ENCODE data around the gene POTEJ.
"Not testable (repeated sequence)": the region's sequence is repeated elsewhere in the genome, so short reads cannot be mapped to it uniquely, and the experiment has no call there.

The POTEJ gene

DNA sequence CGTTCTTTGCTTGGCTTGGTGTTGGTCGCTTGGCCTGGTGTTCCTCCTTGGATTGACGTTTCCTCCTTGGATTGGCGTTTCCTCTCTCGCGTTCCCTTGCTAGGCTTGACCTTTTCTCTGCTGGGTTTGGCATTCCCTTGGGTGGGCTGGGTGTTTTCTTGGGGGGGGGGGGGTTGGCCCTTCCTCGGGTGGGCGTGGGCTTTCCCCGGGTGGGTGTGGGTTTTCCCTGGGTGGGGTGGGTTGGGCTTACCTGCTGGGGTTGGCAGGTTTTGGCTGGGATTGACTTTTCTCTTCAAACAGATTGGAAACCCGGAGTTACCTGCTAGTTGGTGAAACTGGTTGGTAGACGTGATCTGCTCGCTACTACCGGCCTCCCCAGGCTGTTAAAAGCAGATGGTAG lies at the start of gene POTEJ:
Gene POTEJ (plus strand): TSS at position 301 of the 400 bp plus-strand sequence. CDS start 93 bp downstream, at position 394.
- DNase-seq: not testable (repeated sequence)

DNA sequence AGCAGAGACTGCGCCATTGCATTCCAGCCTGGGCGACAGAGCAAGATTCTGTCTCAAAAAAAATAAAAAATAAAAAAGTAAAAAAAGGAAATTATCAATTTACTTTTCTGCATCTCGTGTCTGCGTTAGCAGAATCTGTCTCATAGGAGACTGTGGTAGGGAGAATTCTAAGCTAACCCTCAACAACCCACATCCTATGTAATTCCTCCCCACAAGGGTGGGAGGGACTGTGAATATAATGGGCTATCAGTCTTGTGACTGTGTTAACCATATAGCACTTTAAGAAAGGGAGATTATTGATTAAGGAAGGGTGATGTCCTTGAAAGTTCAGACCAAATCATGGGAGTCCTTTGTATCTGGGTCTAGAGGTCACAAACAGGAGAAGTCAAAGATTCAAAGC lies 45.1 kb upstream of the POTEJ start:
- not testable (repeated sequence) for DNase-seq

DNA sequence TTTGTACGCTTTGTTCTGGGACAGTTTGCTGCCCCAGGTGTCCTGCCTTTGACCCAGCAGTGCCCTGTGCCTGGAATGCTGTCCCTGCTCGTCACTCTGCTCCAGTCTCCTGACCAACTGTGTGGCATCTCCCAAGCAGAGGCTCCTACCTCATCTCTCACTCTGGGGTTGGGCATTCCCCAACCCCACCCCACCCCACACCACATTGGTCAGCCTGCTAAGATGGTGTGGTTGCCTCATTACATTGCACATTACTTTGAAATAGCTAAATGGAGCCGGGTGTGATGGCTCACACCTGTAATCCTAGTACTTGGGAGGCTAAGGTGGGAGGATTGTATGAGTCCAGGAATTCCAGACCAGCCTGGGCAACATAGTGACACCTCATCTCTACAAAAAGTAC lies 39.3 kb upstream of the POTEJ start:
- DNase-seq: not testable (repeated sequence)

DNA sequence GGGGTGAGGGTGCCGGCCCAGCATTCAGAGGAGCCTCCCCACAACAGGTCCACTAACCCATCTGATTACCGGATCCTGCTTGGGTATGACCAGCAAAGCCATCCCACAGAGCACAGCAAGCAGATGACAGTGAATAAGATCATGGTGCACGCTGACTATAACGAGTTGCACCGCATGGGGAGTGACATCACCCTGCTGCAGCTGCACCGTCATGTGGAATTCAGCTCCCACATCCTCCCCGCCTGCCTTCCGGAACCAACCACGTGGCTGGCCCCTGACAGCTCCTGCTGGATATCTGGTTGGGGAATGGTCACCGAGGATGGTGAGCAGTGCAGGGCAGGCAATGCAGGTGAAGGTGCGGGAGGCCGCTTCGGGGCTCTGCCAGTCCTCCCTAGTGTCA lies 37.0 kb upstream of the POTEJ start:
- not testable (repeated sequence) for DNase-seq

- not testable (repeated sequence) for DNase-seq
These were observed 34.9 kb upstream of the POTEJ start for GRCh38 chr2:130576209-130576784.

DNA sequence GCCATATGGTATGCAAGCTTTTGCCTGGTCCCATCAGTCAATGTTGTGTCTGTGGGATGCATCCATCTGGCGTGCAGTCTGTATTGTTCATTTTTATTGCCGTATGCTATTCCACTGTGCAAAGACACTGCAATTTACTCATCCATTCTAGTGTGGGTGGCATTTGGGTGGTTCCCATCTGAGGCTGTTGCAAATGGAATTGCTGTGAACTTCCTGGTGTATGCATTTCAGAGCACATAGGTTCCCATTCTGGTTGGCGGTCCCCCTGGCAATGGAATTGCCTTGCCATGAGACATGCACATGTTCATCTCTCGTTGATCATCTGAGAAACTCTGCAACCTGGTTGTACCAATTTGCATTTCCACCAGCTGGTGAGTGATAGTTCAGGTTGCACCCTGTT lies 33.7 kb upstream of the POTEJ start:
- DNase-seq: not testable (repeated sequence)

DNA sequence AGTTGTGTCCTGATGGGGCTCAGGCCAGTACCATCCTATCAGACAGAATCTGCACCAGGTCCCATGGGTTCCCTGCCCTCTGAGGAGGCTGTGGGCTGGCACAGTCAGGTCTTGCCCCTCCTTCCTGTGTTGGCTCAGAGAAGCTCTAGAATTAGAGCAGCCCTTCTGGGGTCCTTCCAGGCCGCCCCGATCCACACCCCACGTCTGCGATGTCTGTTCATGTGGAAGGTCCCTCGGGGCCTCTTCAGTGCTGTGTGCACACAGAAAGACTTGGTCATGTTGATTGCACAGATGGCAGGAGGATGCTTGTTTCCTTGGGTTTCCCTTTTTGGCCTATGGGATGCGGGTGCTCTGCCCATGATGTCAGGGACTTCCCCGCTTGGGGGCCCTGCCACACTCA lies 32.1 kb upstream of the POTEJ start:
- DNase-seq: not testable (repeated sequence)

GRCh38 chr2:130581491-130581890 lies 29.7 kb upstream of the POTEJ start:
- DNase-seq: not testable (repeated sequence)

DNA sequence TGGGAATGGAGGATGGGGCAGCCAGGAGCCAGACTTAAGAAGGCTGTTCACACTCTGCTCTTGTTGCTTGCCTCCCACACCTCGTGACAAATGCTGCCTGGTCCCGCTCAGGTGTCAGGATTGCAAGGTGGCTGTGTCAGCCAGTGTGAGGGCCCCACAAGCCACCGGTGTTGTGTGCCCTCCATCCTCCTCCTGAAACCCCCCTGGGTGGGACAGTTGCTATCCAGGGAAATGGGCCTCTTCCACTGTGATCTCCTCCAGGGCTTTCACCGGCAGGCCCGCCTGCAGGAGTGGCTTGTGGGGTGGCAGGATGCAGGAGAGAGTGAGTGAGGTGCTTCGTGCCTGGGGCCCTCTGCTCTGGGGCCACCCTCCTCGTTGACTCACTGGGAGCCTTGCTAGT lies 28.3 kb upstream of the POTEJ start:
- DNase-seq: not testable (repeated sequence)

- DNase-seq: not testable (repeated sequence)
These were observed 27.7 kb upstream of the POTEJ start for GRCh38 chr2:130583582-130583981.

- DNase-seq: not testable (repeated sequence)
These were observed 26.5 kb upstream of the POTEJ start for GRCh38 chr2:130584726-130585125.

DNA sequence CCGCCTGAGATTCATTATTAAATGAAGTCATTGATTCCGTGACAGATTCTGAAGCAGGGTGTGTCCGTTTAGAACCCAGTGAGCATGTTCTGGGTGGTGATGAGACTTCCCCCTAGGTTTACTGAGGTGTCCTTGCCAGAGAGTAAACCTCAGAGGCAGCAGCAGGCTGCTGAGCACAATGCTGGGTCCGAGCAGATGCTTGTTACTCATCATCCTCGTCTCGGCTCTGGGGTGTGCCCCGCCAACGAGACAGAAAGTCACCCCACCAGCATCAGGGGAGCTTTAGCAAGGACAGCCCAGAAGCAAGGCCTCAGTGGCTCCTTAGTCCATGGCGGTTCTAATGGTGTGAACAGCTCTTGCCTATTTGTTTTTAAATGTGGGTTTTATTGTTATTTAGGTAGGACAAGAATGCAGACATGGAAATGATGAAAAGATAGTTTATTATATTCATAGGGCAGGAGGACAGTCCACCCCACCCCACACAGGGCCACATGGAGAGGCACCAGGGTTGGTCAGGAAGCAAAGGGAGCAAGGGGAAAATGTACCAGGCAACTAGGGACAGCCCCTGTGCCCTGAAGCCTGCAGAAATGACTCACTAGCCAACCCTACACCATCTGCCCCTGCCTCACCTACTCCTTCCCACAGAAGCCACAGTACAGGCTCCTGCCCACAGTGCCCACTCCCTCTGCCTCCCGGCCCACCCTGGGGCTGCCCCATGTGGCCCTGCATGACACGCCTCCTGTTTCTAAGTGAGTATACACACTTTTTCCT lies 22.4 kb upstream of the POTEJ start:
- peak; percentile 46 for DNase-seq

DNA sequence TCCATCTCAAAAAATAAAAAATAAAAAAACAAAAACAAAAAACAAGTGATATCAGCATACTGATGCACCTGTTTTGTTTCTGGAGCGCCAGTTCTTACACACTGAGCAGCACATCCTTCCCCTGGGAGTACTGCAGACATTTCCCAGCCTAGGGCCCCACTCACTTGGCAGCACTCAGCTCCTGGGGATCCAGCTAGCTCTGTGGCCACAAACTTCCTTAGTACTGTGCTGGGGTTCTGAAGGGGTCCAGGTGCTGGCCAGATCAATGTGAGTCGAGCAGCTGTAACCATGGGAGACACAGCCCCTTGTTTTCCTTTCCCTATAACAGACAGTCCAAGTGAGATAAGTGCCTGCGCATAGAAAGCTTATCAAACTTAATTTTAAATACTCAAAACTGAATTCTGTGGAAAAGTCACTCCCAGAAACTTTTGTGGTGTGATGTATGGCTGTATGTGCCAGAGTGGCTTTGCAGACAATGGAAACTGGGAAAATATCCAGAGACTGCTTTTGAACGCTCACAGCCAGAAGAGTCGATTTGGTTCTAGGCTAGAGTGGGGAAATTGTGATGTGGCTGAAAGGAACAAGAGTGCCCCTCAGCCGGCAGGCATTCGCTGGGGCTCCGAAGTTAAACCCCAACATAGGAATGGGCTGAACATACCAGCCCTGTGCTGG lies 20.9 kb upstream of the POTEJ start:
- not testable (repeated sequence) for DNase-seq

DNA sequence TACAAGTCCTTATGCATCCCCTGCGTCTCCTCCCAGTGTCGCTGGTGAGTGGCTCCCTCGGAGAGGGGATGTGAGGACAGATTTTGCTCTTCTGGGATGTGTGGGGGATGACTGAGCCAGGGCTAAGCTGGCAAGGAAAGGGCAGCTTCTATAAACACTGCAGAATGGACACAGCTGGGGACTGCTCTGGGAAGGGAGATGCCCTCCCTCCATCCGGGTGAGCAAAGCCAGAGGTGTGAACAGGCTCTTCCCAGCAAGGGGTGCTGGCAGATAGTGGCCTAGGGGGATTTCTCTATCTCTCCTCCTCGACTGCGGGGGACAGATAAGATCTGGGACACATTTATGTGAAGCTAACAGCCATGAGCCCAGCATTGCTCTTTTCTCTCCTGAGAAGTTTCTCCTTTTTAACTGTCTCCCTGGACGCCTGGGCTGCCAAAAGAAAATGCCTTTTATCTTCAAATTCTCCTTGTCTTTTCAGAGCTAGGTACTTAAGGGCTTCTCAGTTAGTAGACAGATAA lies 20.3 kb upstream of the POTEJ start:
- DNase-seq: not testable (repeated sequence)

GRCh38 chr2:130592791-130593414 lies 18.3 kb upstream of the POTEJ start:
- DNase-seq: not testable (repeated sequence)

DNA sequence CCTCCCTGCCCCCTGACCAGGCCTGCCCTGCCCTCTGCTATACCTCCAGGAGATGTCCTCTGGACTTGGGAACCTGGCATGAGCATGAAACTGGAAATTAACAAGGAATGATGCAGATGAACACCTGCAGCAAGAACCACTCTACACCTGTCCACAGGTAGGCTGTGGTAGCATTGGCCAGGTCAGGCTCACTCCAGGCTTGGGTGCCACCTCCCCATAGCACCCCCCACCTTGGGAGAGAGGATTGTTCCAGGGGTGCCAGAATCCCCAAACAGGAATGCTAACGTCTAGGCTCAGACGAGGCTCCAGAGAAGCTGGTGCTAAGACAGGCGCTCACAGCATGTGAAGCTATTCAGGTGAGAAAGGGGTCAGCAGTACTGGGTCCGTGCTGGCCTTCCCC lies 17.2 kb upstream of the POTEJ start:
- DNase-seq: not testable (repeated sequence)

DNA sequence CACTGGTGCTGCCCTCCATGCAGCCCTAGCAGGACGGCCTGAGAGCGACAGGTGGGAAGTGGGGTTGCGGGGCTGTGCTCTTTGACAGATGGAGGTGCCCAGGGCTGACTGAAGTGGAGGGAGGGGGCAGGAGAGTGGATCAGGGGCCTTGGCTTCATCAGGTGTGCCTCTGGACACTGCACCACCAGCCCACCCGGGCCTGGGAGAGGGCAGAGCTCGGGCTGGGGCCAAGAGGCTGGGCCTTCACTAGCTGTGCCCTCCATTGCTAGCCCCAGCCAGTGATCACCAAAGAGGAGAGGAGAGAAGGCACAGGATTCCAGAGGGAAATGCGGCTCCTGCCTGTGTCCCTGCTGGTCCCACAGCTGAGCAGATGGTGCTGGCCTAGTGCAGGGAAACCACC lies 14.5 kb upstream of the POTEJ start:
- DNase-seq: not testable (repeated sequence)

GRCh38 chr2:130597994-130598393 lies 13.2 kb upstream of the POTEJ start:
- DNase-seq: not testable (repeated sequence)

- not testable (repeated sequence) for DNase-seq
These were observed 12.8 kb upstream of the POTEJ start for GRCh38 chr2:130598463-130598862.

- DNase-seq: not testable (repeated sequence)
These were observed 11.8 kb upstream of the POTEJ start, which contains the start of gene CFC1 for GRCh38 chr2:130599393-130599792. Gene CFC1, minus strand, starts transcription at chr2:130599575. Its CDS starts 288 bp downstream, at chr2:130599287.

DNA sequence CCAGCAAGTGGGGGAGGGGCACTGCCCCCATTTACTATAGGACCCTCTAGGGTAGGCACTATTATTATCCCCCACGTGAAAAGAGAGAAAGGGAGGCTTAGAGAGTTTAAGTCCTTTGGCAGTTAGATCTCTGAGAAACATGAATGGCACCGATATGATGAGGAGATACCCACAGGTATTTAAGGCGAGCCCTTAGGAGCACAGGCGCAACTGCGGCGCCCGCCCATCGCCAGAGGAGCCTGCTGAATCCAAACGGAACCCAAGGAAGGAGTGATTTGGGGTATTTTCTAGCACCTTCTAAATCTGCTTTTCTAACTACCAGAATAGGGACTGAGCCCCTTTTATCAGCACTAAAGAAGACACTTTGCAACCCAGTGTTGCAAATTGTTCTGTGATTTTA lies 11.3 kb upstream of the POTEJ start:
- DNase-seq: not testable (repeated sequence)

GRCh38 chr2:130601648-130602302 lies 9.5 kb upstream of the POTEJ start:
- DNase-seq: not testable (repeated sequence)

All from activated CD4-positive, alpha-beta T cell treated with anti-CD3 and anti-CD28 coated beads, Interleukin-2, Interleukin-6, amounts not matched to agents 100 ng/mL and 50 ng/mL, durations not matched to agents 16 hours and 8 hours (primary cell).